GM20000 (cell line): ENCODE data around the gene NFKBIL1.
A peak's percentile ranks its signal among the peaks of the same experiment; 100 is the strongest.

Experiments used
- DNase-seq: peaks from one replicate; pipeline ENCODE4 v3.0.0; 2012; ENCODE audit warnings: low spot score
- CTCF ChIP-seq: IDR thresholded peaks from 2 replicates; pipeline ENCODE4 v1.5.1; 2012; ENCODE audit warnings: mild to moderate bottlenecking, control low read depth; ENCODE audit errors: extremely low read depth, missing control alignments

Gene NFKBIL1

DNA sequence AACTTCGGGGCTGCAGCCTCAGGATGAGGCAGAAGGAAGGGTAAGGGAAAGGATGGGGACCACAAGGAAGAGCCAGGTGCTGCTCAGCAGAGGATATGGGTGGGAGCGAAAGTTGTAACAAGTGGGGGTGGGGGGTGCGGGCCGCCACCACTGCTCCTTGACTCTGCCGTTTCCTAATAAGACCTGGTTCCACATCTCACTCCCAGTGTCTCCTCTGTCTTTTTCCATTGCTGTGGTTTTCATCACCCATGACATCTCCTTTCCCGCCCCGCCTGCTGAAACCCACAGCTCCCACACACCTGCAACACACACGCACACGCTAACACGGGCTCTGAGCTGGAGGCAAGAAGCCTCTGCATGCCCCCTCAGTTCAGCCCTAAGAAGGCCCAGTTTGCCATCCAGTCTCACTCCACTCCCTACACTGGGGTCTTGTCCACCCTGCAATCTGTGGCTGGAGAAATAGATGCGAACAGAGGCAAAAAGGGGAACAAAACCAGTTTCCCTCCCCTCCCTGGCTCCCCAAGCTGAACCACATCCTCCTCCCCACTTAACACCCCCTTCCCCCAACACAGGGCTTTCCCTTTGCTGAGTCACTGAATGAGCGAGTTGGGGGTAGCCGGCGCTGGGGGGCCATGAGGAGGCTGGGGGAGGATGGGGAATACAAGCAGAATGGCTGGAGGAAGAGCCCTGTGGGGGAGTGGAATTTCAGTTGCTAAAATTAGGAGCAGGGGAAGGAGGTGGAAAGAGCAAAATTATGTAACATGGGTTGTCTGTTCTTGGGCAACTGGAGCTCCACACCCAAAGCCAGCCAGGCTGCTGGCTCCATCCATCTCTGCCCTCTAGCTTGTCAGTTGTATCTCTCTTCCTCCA, 11.5 kb downstream of the NFKBIL1 start:
- peak; percentile 77 for DNase-seq
- no peak for TF ChIP-seq CTCF

DNA sequence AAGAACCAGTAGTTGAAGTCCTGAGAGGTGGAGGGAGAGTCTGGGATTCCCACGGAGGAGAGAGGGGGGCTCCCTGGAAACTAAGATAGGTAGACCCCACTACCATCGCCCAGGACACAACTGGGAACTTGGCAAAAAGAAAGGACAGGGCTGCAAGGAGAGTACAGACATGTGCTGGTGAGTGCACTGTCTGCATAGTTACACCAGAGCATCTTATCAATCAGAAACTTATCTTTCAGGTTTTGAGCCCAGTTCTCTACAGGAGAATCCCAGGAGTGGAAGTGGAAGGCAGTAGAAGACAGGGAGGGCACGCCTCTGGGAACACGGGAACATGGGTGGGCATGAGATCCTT, 12.2 kb downstream of the NFKBIL1 start:
- no peak for TF ChIP-seq CTCF
- DNase-seq, result no peak

DNA sequence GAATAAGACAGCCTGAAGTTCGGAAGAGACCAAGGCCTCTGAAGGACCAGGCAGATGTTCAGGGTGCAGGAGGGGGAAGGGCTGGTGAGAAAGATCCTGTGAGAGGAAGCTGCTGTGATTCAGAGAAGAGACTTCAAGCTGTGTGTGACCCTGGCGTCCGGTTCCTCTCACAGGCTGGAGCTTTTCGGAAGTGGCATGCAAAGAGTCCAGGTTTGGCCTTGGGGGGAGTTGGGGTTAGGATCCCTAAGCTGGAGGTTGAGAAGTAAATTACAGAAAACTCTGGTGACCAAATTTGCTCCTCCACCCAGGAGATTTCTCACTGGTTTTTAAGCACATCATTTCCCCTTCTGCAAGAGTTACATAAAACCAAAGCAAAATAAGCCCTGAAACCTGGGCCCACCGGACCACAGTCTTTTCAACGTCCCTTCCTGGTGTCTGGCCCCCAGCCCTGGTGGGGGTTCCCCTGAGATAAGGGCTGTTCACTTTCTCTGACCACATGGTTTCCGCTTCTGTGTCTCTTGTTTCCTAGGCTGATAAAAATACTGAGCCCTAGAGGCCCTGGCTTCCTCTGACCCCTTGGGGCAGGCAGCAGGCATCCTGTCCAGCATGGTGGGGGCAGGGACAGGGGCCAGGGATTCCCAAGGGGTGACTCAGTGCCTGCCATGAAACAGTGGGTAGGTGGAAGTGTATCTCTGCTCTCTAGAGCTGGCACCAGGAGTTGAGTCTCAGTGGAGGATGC, 12.7 kb downstream of the NFKBIL1 start:
- DNase-seq, result peak; percentile 71
- TF ChIP-seq CTCF, result no peak

GRCh38 chr6:31560697-31561058, 13.3 kb downstream of the NFKBIL1 start:
- no peak for TF ChIP-seq CTCF
- DNase-seq, result no peak

DNA sequence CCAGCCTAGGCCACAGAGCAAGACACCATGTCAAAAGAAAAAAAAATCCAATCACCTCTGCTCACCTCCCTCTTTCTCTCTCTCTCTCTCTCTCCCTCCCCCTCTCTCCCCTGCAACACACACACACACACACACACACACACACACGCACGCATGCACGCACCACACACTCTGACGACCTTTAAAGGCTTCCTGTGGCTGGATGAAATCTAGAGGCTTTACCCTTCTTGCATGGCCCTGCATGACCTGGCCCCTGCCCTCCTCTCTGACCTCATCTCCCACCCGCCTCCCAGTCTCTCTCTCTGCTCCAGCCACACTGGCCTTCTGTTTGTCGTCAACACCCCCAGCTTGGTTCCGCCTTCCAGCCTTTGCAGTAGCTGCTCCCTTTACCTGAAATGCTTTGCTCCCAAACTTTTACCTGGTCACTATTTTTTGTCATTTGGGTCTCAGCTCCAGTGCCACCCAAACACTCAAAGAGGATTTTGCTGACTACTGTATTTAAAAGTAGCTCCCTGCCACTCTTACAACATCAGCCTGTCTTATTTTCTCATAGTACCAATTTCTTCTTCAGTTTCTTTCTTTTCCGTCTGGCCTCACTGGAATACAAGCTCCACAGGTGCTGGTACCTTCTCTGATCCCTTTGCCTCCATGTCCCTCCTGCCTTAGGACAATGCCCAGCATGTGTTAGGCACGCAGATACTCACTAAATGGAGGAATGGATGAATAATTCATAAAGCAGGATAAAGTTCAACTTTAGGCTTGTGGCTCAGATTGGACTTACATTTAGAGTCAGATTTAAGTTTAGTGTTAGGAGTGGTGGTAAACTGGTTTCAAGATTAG, 20.3 kb downstream of the NFKBIL1 start:
- peak; percentile 39 for DNase-seq

GRCh38 chr6:31568537-31568961, 21.1 kb downstream of the NFKBIL1 start:
- TF ChIP-seq CTCF, result no peak
- peak; percentile 74 for DNase-seq

More for the DNA sequence above, 20.3 kb downstream of the NFKBIL1 start:
- TF ChIP-seq CTCF, result no peak
